AG09319 (cell line): ENCODE data around the gene STAMBP.

Source experiments
- DNase-seq: peaks from one replicate; pipeline ENCODE4 v3.0.0-alpha.2; 2010; ENCODE audit warnings: low read depth; ENCODE audit errors: extremely low read depth
- TF ChIP-seq, protein P1 (sequence below): IDR thresholded peaks from 2 replicates; pipeline ENCODE4 v1.5.1; 2011; ENCODE audit warnings: low read depth, mild to moderate bottlenecking, inconsistent platforms, low read length, moderate library complexity

Gene STAMBP

DNA sequence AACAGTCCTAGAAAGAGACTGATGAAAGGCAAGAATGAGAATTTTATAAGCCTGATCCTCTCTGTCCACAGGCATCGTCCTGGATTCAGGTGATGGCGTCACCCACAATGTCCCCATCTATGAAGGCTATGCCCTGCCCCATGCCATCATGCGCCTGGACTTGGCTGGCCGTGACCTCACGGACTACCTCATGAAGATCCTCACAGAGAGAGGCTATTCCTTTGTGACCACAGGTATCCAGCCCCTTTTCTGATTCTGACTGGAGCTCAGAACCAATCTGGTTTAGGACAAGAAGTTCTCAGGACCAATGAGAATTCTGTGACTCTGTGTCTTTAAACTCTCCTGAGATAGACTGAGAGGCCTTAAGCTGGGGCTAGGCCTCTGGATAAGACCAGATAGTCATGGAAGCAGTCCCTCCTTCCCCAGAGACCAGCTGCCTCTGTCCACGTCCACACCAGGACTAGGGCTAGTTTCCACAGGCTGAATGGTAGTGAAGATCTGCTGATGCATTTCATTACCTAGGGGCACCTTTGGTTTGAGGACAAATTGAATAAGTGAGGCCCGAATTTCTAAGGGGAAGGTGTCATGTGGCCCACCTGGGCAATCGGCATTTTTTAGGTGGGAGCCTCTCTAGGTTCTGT is 84.8 kb downstream of the STAMBP start:
- TF ChIP-seq, protein P1, sequence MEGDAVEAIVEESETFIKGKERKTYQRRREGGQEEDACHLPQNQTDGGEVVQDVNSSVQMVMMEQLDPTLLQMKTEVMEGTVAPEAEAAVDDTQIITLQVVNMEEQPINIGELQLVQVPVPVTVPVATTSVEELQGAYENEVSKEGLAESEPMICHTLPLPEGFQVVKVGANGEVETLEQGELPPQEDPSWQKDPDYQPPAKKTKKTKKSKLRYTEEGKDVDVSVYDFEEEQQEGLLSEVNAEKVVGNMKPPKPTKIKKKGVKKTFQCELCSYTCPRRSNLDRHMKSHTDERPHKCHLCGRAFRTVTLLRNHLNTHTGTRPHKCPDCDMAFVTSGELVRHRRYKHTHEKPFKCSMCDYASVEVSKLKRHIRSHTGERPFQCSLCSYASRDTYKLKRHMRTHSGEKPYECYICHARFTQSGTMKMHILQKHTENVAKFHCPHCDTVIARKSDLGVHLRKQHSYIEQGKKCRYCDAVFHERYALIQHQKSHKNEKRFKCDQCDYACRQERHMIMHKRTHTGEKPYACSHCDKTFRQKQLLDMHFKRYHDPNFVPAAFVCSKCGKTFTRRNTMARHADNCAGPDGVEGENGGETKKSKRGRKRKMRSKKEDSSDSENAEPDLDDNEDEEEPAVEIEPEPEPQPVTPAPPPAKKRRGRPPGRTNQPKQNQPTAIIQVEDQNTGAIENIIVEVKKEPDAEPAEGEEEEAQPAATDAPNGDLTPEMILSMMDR = no peak

DNA sequence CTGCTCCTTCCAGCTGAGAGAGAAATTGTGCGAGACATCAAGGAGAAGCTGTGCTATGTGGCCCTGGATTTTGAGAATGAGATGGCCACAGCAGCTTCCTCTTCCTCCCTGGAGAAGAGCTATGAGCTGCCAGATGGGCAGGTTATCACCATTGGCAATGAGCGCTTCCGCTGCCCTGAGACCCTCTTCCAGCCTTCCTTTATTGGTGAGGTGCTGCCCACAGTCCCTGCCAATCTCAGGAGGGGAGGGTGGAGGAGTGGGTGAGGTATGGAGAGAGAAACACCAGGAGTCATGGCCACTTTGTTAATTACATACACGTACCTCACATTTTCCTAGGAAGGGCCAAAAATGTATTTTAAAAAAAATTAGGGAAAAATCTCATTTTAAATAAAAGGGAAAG is 85.9 kb downstream of the STAMBP start:
- TF ChIP-seq, protein P1 = no peak
- DNase-seq = no peak

More for the DNA sequence above, 84.8 kb downstream of the STAMBP start:
- DNase-seq = no peak

DNA sequence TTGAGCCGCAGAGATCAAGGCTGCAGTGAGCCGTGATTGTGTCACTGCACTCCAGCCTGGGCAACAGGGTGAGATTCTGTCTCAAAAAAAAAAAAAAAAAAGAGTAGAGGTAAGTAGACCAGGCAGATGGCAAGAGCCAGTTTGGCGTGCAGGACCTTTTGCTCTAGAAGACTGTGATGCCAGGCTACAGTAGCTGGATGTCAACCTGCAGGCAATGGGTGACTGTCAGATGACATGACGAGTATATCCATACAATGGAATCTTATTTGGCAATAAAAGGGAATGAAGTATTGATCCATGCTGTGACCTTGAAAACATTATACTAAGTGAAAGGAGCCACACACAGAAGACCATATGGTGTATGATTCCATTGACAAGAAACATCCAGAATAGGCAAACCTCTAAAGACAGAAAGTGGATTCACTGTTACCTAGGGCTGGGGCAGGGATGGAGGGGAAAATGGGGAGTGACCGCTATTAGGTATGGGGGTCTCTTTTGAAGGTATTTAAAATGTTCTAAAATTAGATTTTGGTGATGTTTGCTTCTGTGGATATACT is 86.8 kb downstream of the STAMBP start:
- TF ChIP-seq, protein P1 = no peak
- DNase-seq = no peak

DNA sequence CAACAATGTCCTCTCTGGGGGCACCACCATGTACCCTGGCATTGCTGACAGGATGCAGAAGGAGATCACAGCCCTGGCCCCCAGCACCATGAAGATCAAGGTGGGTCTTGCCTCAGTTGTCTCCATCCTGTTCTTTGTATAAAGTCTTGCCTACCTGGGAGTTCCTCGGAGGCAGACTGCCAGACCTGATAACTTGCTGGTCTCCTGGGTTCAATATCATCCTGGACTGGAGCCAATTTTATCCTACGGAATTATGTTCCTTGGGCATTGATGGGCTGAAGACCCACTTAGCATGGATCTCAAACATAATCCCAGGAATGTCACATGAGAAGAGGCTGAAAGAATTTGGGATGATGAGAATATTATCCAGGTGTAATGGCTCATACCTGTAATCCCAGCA is 87.9 kb downstream of the STAMBP start:
- DNase-seq = no peak
- TF ChIP-seq, protein P1 = no peak

DNA sequence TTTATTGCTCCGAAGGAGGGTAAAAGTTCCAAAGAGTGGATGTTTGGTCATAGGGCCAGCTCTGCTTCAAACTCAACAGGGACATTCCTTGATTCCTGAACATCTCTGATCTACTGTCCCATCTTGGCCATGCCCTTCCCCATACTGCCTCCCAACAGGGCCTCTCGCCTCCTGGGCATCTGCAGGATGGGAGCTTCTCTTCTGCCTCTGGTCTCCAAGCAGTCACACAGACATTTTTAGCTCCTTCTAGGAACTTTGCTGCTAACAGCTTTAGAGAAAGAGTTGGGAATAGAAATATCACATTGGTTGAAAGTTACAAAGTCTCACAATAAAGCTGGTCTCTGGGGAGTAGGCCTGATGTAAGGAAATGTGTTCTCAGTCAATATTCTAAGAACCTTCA is 88.5 kb downstream of the STAMBP start:
- no peak for DNase-seq
- TF ChIP-seq, protein P1 = no peak

DNA sequence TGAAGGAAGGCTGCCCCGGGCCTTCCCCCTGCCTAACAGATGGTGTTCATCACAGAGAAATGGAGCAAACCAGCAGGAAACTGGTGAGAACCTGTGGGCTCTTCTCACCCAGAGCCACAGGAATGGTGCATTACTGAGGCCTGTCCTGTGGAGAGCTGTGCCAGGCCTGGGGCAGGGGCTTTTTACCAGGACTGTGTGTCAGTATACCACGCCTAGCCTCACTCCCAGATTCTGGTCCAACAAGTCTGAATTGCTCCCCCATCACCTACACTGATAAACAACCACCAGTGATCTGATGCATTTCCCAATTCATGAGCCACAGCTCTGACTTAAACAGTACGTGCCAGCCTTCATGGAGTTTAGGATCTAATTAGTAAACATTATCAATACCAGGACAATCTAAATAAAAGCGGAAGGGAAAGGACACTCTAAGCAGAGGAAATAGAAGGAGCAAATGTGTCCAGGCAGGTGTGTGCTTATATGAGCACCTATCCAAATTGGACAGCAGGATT is 89.0 kb downstream of the STAMBP start:
- DNase-seq = no peak
- TF ChIP-seq, protein P1 = no peak

DNA sequence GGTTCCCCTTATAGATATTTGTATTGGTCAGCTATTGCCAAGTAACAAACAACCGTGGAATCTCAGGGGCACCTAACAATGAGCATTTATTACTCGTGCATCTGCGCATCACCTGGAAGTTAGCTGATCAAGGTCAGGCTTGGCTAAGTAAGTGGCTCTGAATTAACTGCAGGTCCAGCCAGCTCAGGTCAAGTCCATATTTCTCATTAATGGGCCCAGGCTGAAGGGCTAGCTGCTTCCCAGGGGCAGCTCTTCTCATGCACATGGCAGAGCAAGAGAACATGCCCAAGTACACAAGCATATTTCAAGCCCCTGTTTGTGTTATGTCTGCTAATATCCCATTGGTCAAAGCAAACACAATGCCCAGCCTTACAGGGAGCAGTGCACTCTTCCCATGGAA is 90.1 kb downstream of the STAMBP start:
- TF ChIP-seq, protein P1 = no peak
- no peak for DNase-seq
